ENCODE measurements around the gene ABCB6. TPM values are rescaled to one million over a fixed set of nuclear protein-coding genes. Genes with fewer than 3 reads are reported as not detected.
A peak's percentile ranks its signal among the peaks of the same experiment; 100 is the strongest.

The ABCB6 gene
- total RNA-seq, 1 donor from 2014 or later, result 12.5 TPM

GRCh38 chr2:219228041-219228910 is 9.5 kb upstream of the ABCB6 start:
- Histone ChIP-seq H3K79me2 (ENCODE audit: insufficient read depth, low read length) (peaks cover 35% of the 10 kb centered on the region), H3K4me3 (ENCODE audit: insufficient read depth, low read depth, low read length) (peak overlapping the region; percentile 93), H3K4me1 (ENCODE audit: insufficient read depth, low read length) (peaks cover 20% of the 10 kb centered on the region), H3K9ac (ENCODE audit: low read length) (peak overlapping the region; percentile 90), H2AFZ (ENCODE audit: low read depth, low read length) (peak overlapping the region; percentile 61), H3K27ac (ENCODE audit: low read depth, low read length) (peak overlapping the region; percentile 86), H4K20me1 (ENCODE audit: insufficient read depth, low read length) (peaks cover 10% of the 10 kb centered on the region), H3K27me3 (ENCODE audit: insufficient read depth, low read length) (no peaks in the 10 kb centered on the region), H3K9me3 (ENCODE audit: insufficient read depth, low read depth, low read length) (no peaks in the 10 kb centered on the region), H3K4me2 (ENCODE audit: low read length) (peak overlapping the region; percentile 99), H3K36me3 (ENCODE audit: insufficient read depth, low read length) (peaks cover 26% of the 10 kb centered on the region)
- Mint-ChIP-seq H3K4me1 (ENCODE audit: low read depth, unreplicated experiment) (peaks cover 10% of the 10 kb centered on the region), H3K27me3 (ENCODE audit: low read depth, unreplicated experiment) (no peaks in the 10 kb centered on the region), H3K4me3 (ENCODE audit: unreplicated experiment) (peak overlapping the region; percentile 88), H3K27ac (ENCODE audit: unreplicated experiment) (no peak overlapping the region), H3K36me3 (ENCODE audit: low read depth, unreplicated experiment) (peaks cover 24% of the 10 kb centered on the region), H3K9me3 (ENCODE audit: unreplicated experiment) (no peaks in the 10 kb centered on the region)
- FAIRE-seq (no peak), DNase-seq (ENCODE audit: low read depth) (no peak)
- TF ChIP-seq, protein P1, sequence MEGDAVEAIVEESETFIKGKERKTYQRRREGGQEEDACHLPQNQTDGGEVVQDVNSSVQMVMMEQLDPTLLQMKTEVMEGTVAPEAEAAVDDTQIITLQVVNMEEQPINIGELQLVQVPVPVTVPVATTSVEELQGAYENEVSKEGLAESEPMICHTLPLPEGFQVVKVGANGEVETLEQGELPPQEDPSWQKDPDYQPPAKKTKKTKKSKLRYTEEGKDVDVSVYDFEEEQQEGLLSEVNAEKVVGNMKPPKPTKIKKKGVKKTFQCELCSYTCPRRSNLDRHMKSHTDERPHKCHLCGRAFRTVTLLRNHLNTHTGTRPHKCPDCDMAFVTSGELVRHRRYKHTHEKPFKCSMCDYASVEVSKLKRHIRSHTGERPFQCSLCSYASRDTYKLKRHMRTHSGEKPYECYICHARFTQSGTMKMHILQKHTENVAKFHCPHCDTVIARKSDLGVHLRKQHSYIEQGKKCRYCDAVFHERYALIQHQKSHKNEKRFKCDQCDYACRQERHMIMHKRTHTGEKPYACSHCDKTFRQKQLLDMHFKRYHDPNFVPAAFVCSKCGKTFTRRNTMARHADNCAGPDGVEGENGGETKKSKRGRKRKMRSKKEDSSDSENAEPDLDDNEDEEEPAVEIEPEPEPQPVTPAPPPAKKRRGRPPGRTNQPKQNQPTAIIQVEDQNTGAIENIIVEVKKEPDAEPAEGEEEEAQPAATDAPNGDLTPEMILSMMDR (IDR thresholded peaks at IDR 0.05; ENCODE audit: insufficient read depth, low read depth, low read length), result no peak
- no peak for TF ChIP-seq EZH2 (IDR thresholded peaks at IDR 0.05; ENCODE audit: insufficient read depth, low read length)

DNA sequence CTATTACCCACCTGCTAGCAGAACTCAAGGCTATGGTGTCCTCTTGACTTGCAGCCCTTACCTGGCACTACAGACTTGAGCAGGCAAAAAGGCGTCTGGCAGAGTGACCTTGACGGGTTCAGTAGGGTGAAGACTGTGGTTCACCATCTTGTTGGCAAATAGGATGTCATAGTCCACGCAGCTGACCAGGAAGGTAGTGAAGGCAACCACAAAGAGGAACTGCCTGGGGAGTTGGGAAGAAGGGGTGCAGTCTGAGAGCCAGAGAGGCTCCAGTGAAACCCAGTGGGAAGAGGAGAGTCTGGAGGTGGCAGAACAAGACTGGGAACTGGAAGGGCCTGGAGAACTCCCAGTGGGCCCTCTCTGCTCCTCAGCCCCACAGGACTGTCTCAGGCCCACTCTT is 6.6 kb upstream of the ABCB6 start:
- Histone ChIP-seq H4K20me1 (ENCODE audit: insufficient read depth, low read length) (peaks cover 14% of the 10 kb centered on the region), H3K79me2 (ENCODE audit: insufficient read depth, low read length) (peaks cover 24% of the 10 kb centered on the region), H3K4me1 (ENCODE audit: insufficient read depth, low read length) (peaks cover 15% of the 10 kb centered on the region), H3K4me3 (ENCODE audit: insufficient read depth, low read depth, low read length) (no peak overlapping the region), H3K27ac (ENCODE audit: low read depth, low read length) (no peak overlapping the region), H3K9ac (ENCODE audit: low read length) (no peak overlapping the region), H3K27me3 (ENCODE audit: insufficient read depth, low read length) (no peaks in the 10 kb centered on the region), H2AFZ (ENCODE audit: low read depth, low read length) (no peak overlapping the region), H3K36me3 (ENCODE audit: insufficient read depth, low read length) (peaks cover 26% of the 10 kb centered on the region), H3K4me2 (ENCODE audit: low read length) (no peak overlapping the region), H3K9me3 (ENCODE audit: insufficient read depth, low read depth, low read length) (no peaks in the 10 kb centered on the region)
- peaks cover 32% of the 10 kb centered on the region for H3K36me3 Mint-ChIP-seq (ENCODE audit: low read depth, unreplicated experiment)
- DNase-seq (ENCODE audit: low read depth) (no peak), FAIRE-seq (no peak)
- peaks cover 6% of the 10 kb centered on the region for H3K4me1 Mint-ChIP-seq (ENCODE audit: low read depth, unreplicated experiment)
- no peaks in the 10 kb centered on the region for H3K27me3 Mint-ChIP-seq (ENCODE audit: low read depth, unreplicated experiment)
- TF ChIP-seq, protein P1 (IDR thresholded peaks at IDR 0.05; ENCODE audit: insufficient read depth, low read depth, low read length), result no peak
- TF ChIP-seq EZH2 (IDR thresholded peaks at IDR 0.05; ENCODE audit: insufficient read depth, low read length), result no peak
- H3K27ac Mint-ChIP-seq (ENCODE audit: unreplicated experiment), result no peak overlapping the region
- no peak overlapping the region for H3K4me3 Mint-ChIP-seq (ENCODE audit: unreplicated experiment)
- H3K9me3 Mint-ChIP-seq (ENCODE audit: unreplicated experiment), result no peaks in the 10 kb centered on the region
